ENCODE measurements around the gene LYPD6. TPM values are rescaled to one million over a fixed set of nuclear protein-coding genes. Genes with fewer than 3 reads are reported as not detected.

LYPD6 gene
- total and polyA plus RNA-seq, 5 donors from 2014 or later: not detected

- peaks cover 2 to 18% (median 4%) of the 10 kb centered on the region in 7 donors for H3K9me3 Mint-ChIP-seq
- Histone ChIP-seq H3K27ac (ENCODE audit: insufficient read depth, low read length, poor library complexity, severe bottlenecking) (no peak overlapping the region), H3K4me1 (ENCODE audit: control insufficient read depth, insufficient read depth, low read length, poor library complexity, severe bottlenecking) (no peaks in the 10 kb centered on the region), H3K9me3 (ENCODE audit: control insufficient read depth in 2 of 2, low read length in 2 of 2) (peaks cover 0 to 5% of the 10 kb centered on the region in 2 experiments), H3K4me3 (ENCODE audit: low read depth, low read length) (no peak overlapping the region), H3K36me3 (ENCODE audit: control insufficient read depth, insufficient read depth, low read length) (no peaks in the 10 kb centered on the region), H3K27me3 (ENCODE audit: control insufficient read depth, insufficient read depth, low read length) (no peaks in the 10 kb centered on the region)
- no peak overlapping the region for H3K27ac Mint-ChIP-seq
- no peaks in the 10 kb centered on the region for H3K4me1 Mint-ChIP-seq
- no peaks in the 10 kb centered on the region for H3K36me3 Mint-ChIP-seq
- DNase-seq (no peak), ATAC-seq (ENCODE audit: low read depth in 2 of 2) (no peak)
- no peak overlapping the region for H3K4me3 Mint-ChIP-seq
- no peaks in the 10 kb centered on the region for H3K27me3 Mint-ChIP-seq
Observed at GRCh38 chr2:149463328-149464002, 133.1 kb downstream of the LYPD6 start.

DNA sequence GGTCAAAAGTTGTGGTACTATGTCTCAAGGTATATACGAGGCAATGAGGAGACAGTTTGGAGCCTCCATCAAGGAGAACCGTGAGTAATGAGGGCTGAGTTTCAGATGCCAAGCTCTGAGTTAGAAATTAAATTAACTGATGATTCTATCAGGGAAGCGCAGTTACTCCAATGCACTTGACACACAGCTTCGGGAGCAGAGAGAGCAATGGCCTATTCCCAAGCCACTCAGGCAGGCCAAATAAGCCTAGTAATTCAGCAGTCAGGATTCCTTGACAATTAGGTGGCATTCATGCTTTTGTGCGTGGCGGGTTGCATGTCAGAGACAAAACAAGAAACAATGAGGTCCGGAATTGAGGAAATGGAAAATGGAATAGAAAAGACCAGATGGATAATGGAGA, 134.0 kb downstream of the LYPD6 start:
- H3K9me3 Mint-ChIP-seq: peaks cover 2 to 10% (median 3%) of the 10 kb centered on the region in 7 donors

DNA sequence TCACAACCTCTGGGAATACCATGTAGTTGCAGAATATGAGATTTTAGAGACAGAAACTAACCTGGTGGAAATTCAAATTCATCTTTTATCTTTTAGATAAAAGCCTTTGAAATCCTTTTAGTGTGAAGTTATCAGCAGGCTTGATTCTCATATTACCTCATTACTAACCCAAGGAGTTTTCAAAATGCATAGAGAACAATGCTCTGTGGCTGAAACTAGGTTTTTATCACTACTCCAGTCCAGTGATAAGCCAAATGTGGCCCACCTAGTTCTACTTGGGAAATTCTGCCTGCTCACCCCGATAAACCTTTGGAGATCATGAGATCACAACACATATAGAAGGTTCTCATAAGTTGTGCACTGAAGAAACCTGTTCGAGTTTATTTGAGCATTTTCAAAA, 135.5 kb downstream of the LYPD6 start:
- Histone ChIP-seq H3K27me3 (ENCODE audit: control insufficient read depth, insufficient read depth, low read length) (no peaks in the 10 kb centered on the region), H3K27ac (ENCODE audit: insufficient read depth, low read length, poor library complexity, severe bottlenecking) (no peak overlapping the region), H3K9me3 (ENCODE audit: control insufficient read depth in 2 of 2, low read length in 2 of 2) (peaks cover 0 to 5% of the 10 kb centered on the region in 2 experiments), H3K4me1 (ENCODE audit: control insufficient read depth, insufficient read depth, low read length, poor library complexity, severe bottlenecking) (no peaks in the 10 kb centered on the region), H3K4me3 (ENCODE audit: low read depth, low read length) (no peak overlapping the region), H3K36me3 (ENCODE audit: control insufficient read depth, insufficient read depth, low read length) (no peaks in the 10 kb centered on the region)
- Mint-ChIP-seq H3K4me1 (no peaks in the 10 kb centered on the region), H3K4me3 (no peak overlapping the region), H3K27ac (no peak overlapping the region), H3K36me3 (no peaks in the 10 kb centered on the region), H3K27me3 (no peaks in the 10 kb centered on the region), H3K9me3 (peaks cover 0 to 5% (median 2%) of the 10 kb centered on the region in 7 donors)
- no peak for ATAC-seq (ENCODE audit: low read depth in 2 of 2)
- DNase-seq: no peak

More for the DNA sequence above, 134.0 kb downstream of the LYPD6 start:
- H3K27ac Mint-ChIP-seq: no peak overlapping the region
- Histone ChIP-seq H3K4me3 (ENCODE audit: low read depth, low read length) (no peak overlapping the region), H3K36me3 (ENCODE audit: control insufficient read depth, insufficient read depth, low read length) (no peaks in the 10 kb centered on the region), H3K27me3 (ENCODE audit: control insufficient read depth, insufficient read depth, low read length) (no peaks in the 10 kb centered on the region), H3K27ac (ENCODE audit: insufficient read depth, low read length, poor library complexity, severe bottlenecking) (no peak overlapping the region), H3K9me3 (ENCODE audit: control insufficient read depth in 2 of 2, low read length in 2 of 2) (peaks cover 0 to 5% of the 10 kb centered on the region in 2 experiments), H3K4me1 (ENCODE audit: control insufficient read depth, insufficient read depth, low read length, poor library complexity, severe bottlenecking) (no peaks in the 10 kb centered on the region)
- ATAC-seq (ENCODE audit: low read depth in 2 of 2): no peak
- H3K4me3 Mint-ChIP-seq: no peak overlapping the region
- H3K4me1 Mint-ChIP-seq: no peaks in the 10 kb centered on the region
- no peaks in the 10 kb centered on the region for H3K36me3 Mint-ChIP-seq
- DNase-seq: no peak
- no peaks in the 10 kb centered on the region for H3K27me3 Mint-ChIP-seq

- H3K27me3 ChIP-seq (ENCODE audit: control insufficient read depth, insufficient read depth, low read length): no peaks in the 10 kb centered on the region
- peaks cover 0 to 2% (median 2%) of the 10 kb centered on the region in 7 donors for H3K9me3 Mint-ChIP-seq
- no peak for DNase-seq
- H3K27ac Mint-ChIP-seq: no peak overlapping the region
- H3K27me3 Mint-ChIP-seq: no peaks in the 10 kb centered on the region
- H3K4me1 ChIP-seq (ENCODE audit: control insufficient read depth, insufficient read depth, low read length, poor library complexity, severe bottlenecking): no peaks in the 10 kb centered on the region
- H3K9me3 ChIP-seq (ENCODE audit: control insufficient read depth in 2 of 2, low read length in 2 of 2): peaks cover 0 to 2% of the 10 kb centered on the region in 2 experiments
- H3K36me3 Mint-ChIP-seq: no peaks in the 10 kb centered on the region
- H3K4me1 Mint-ChIP-seq: no peaks in the 10 kb centered on the region
- no peak overlapping the region for H3K4me3 Mint-ChIP-seq
- H3K27ac ChIP-seq (ENCODE audit: insufficient read depth, low read length, poor library complexity, severe bottlenecking): no peak overlapping the region
- ATAC-seq (ENCODE audit: low read depth in 2 of 2): no peak
- H3K36me3 ChIP-seq (ENCODE audit: control insufficient read depth, insufficient read depth, low read length): no peaks in the 10 kb centered on the region
- H3K4me3 ChIP-seq (ENCODE audit: low read depth, low read length): no peak overlapping the region
Observed at GRCh38 chr2:149466635-149467034, 136.2 kb downstream of the LYPD6 start.

DNA sequence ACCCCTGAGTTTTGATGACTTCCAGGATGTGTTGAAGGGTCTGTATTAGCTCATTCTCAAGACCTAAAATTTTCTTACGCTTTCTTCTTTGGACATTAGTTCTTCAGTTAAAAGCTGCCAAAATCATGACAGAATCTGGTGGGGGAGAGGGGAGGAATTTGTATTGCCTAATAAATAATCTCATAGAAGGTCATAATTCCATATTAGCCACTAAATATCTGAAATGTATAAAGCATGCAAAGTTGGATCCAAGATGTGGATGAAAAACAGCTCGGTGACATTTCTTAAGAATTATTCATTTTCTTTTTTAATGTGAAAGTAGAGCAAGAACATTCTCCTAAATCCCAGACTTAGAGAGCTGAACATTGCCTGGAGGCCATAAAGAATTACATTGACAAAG, 137.0 kb downstream of the LYPD6 start:
- DNase-seq: no peak
- Mint-ChIP-seq H3K4me3 (no peak overlapping the region), H3K4me1 (no peaks in the 10 kb centered on the region), H3K27me3 (no peaks in the 10 kb centered on the region), H3K36me3 (no peaks in the 10 kb centered on the region), H3K9me3 (peaks cover 0 to 2% (median 0%) of the 10 kb centered on the region in 7 donors), H3K27ac (no peak overlapping the region)
- no peaks in the 10 kb centered on the region for H3K27me3 ChIP-seq (ENCODE audit: control insufficient read depth, insufficient read depth, low read length)
- H3K4me3 ChIP-seq (ENCODE audit: low read depth, low read length): no peak overlapping the region
- ATAC-seq (ENCODE audit: low read depth in 2 of 2): no peak
- H3K4me1 ChIP-seq (ENCODE audit: control insufficient read depth, insufficient read depth, low read length, poor library complexity, severe bottlenecking): no peaks in the 10 kb centered on the region
- H3K9me3 ChIP-seq (ENCODE audit: control insufficient read depth in 2 of 2, low read length in 2 of 2): no peaks in the 10 kb centered on the region
- H3K36me3 ChIP-seq (ENCODE audit: control insufficient read depth, insufficient read depth, low read length): no peaks in the 10 kb centered on the region
- H3K27ac ChIP-seq (ENCODE audit: insufficient read depth, low read length, poor library complexity, severe bottlenecking): no peak overlapping the region

DNA sequence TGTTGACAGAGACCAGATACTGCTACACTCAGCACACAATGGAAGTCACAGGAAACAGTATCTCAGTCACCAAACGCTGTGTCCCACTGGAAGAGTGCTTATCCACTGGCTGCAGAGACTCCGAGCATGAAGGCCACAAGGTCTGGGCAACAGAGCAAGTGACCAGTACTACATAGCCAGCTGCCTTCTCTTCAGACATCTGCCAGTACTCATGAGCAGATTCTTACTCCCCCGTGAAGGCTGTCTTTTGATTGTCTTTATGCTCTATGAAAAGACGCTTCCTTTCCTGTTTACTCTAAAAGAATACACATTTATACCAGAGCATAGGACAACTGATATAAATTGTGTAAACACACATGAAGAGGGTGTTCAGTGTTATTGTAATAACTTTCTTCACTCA, 138.2 kb downstream of the LYPD6 start:
- Mint-ChIP-seq H3K4me1 (no peaks in the 10 kb centered on the region), H3K27ac (no peak overlapping the region), H3K4me3 (peak overlapping the region in 1 of 4 donors; percentile 30), H3K27me3 (no peaks in the 10 kb centered on the region), H3K9me3 (peaks cover 0 to 3% (median 0%) of the 10 kb centered on the region in 7 donors), H3K36me3 (no peaks in the 10 kb centered on the region)
- H3K9me3 ChIP-seq (ENCODE audit: control insufficient read depth in 2 of 2, low read length in 2 of 2): no peaks in the 10 kb centered on the region
- DNase-seq: no peak
- no peaks in the 10 kb centered on the region for H3K36me3 ChIP-seq (ENCODE audit: control insufficient read depth, insufficient read depth, low read length)
- H3K4me1 ChIP-seq (ENCODE audit: control insufficient read depth, insufficient read depth, low read length, poor library complexity, severe bottlenecking): no peaks in the 10 kb centered on the region
- H3K27me3 ChIP-seq (ENCODE audit: control insufficient read depth, insufficient read depth, low read length): no peaks in the 10 kb centered on the region
- no peak overlapping the region for H3K4me3 ChIP-seq (ENCODE audit: low read depth, low read length)
- no peak for ATAC-seq (ENCODE audit: low read depth in 2 of 2)
- no peak overlapping the region for H3K27ac ChIP-seq (ENCODE audit: insufficient read depth, low read length, poor library complexity, severe bottlenecking)

GRCh38 chr2:149470046-149470445, 139.7 kb downstream of the LYPD6 start:
- H3K27me3 ChIP-seq (ENCODE audit: control insufficient read depth, insufficient read depth, low read length): no peaks in the 10 kb centered on the region
- H3K27ac ChIP-seq (ENCODE audit: insufficient read depth, low read length, poor library complexity, severe bottlenecking): no peak overlapping the region
- no peak overlapping the region for H3K4me3 ChIP-seq (ENCODE audit: low read depth, low read length)
- H3K36me3 ChIP-seq (ENCODE audit: control insufficient read depth, insufficient read depth, low read length): no peaks in the 10 kb centered on the region
- H3K27me3 Mint-ChIP-seq: no peaks in the 10 kb centered on the region
- H3K9me3 ChIP-seq (ENCODE audit: control insufficient read depth in 2 of 2, low read length in 2 of 2): no peaks in the 10 kb centered on the region
- H3K36me3 Mint-ChIP-seq: no peaks in the 10 kb centered on the region
- peaks cover 0 to 3% (median 0%) of the 10 kb centered on the region in 7 donors for H3K9me3 Mint-ChIP-seq
- no peak overlapping the region for H3K27ac Mint-ChIP-seq
- no peaks in the 10 kb centered on the region for H3K4me1 ChIP-seq (ENCODE audit: control insufficient read depth, insufficient read depth, low read length, poor library complexity, severe bottlenecking)
- ATAC-seq (ENCODE audit: low read depth in 2 of 2): no peak
- H3K4me1 Mint-ChIP-seq: no peaks in the 10 kb centered on the region
- no peak for DNase-seq
- no peak overlapping the region for H3K4me3 Mint-ChIP-seq

DNA sequence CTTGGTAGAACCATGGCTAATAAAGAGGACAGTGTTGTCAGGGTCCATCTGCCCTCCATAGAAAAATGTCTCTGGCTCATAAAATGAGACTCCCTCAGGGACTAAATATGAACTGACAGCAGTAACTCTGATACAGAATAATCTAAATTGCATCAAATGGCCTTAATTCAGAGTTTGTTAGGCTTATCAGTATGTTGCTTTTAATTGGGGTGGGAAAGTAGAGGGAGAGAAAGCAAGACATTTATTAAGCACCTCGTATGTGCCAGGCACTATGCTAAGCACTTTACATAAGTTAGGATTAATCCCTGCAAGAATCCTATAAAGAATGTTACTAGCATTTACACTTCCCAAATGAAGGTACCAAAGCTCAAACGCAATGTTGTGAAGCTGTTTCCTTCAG, 142.0 kb downstream of the LYPD6 start:
- ATAC-seq (ENCODE audit: low read depth in 2 of 2) (no peak), DNase-seq (no peak)
- H3K36me3 Mint-ChIP-seq: no peaks in the 10 kb centered on the region
- peaks cover 0 to 3% (median 0%) of the 10 kb centered on the region in 7 donors for H3K9me3 Mint-ChIP-seq
- no peaks in the 10 kb centered on the region for H3K4me1 Mint-ChIP-seq
- Histone ChIP-seq H3K27ac (ENCODE audit: insufficient read depth, low read length, poor library complexity, severe bottlenecking) (no peak overlapping the region), H3K9me3 (ENCODE audit: control insufficient read depth in 2 of 2, low read length in 2 of 2) (no peaks in the 10 kb centered on the region), H3K27me3 (ENCODE audit: control insufficient read depth, insufficient read depth, low read length) (no peaks in the 10 kb centered on the region), H3K4me1 (ENCODE audit: control insufficient read depth, insufficient read depth, low read length, poor library complexity, severe bottlenecking) (no peaks in the 10 kb centered on the region), H3K36me3 (ENCODE audit: control insufficient read depth, insufficient read depth, low read length) (no peaks in the 10 kb centered on the region), H3K4me3 (ENCODE audit: low read depth, low read length) (no peak overlapping the region)
- no peak overlapping the region for H3K27ac Mint-ChIP-seq
- no peaks in the 10 kb centered on the region for H3K27me3 Mint-ChIP-seq
- H3K4me3 Mint-ChIP-seq: no peak overlapping the region

All from CD4-positive, CD25-positive, alpha-beta regulatory T cell (primary cell).